ENCODE measurements around the gene ITGAX.
"Not testable (repeated sequence)": the region's sequence is repeated elsewhere in the genome, so short reads cannot be mapped to it uniquely, and the experiment has no call there.

The ITGAX gene

DNA sequence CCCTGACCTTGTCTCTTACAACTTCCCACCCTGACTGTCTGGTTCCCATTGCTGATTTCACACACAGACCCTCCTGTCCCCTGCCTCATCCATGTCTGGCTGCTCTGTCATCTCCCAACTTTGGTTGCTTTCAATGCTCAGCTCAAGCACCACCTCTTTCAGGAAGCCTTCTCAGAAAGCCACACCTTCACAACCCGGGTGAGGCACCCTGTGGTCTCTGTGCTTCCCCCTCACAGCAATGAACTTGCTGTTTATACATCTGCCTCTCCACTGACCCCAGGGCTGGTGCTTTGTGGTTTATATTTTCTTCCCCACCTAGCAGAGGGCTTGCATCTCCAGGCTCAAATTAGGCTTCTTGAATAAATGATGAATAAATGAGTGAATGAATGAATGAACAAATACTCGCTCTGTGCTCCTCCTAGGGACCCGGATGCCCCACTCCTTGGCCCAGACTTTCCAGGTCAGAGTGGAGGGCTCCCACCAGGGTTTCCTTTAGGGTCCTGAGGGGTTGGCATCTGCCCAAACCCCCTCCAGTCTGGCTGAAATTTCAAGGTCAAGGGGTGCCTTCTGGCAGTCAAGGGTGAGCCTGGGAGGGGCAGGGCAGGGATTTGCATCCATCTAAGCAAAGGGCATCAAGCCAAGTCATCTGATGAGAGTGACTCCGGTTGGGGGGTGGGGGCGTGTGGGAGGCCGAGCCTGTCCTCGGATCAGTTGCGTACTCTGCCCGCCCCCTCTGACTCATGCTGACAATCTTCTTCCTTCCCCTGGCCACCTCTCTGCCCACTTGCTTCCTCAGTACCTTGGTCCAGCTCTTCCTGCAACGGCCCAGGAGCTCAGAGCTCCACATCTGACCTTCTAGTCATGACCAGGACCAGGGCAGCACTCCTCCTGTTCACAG is at the start of gene ITGAX:
ITGAX (plus strand) TSS at position 783 of the 898 bp plus-strand sequence; CDS start at position 862, 79 bp downstream.
- DNase-seq (ENCODE audit: low read depth) = no peak

DNA sequence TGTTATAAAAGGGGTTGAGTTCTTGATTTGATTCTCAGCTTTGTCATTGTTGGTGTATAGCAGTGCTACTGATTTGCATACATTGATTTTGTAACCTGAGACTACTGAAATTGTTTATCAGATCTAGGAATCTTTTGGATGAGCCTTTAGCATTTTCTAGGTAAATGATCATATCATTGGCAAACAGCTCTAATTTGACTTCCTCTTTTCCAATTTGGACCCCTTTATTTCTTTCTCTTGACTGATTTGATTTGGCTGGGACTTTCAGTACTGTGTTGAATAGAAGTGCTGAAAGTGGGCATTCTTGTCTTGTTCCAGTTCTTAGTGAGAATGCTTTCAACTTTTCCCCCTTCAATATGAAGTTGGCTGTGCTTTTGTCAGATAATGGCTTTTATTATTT is 49.8 kb upstream of the ITGAX start:
- no peak for DNase-seq (ENCODE audit: low read depth)

DNA sequence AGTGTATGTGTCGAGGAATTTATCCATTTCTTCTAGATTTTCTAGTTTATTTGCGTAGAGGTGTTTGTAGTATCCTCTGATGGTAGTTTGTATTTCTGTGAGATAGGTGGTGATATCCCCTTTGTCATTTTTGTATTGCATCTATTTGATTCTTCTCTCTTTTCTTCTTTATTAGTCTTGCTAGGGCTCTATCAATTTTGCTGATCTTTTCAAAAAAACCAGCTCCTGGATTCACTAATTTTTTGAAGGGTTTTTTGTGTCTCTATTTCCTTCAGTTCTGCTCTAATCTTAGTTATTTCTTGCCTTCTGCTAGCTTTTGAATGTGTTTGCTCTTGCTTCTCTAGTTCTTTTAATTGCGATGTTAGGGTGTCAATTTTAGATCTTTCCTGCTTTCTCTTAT is 46.6 kb upstream of the ITGAX start:
- DNase-seq (ENCODE audit: low read depth) = not testable (repeated sequence)

DNA sequence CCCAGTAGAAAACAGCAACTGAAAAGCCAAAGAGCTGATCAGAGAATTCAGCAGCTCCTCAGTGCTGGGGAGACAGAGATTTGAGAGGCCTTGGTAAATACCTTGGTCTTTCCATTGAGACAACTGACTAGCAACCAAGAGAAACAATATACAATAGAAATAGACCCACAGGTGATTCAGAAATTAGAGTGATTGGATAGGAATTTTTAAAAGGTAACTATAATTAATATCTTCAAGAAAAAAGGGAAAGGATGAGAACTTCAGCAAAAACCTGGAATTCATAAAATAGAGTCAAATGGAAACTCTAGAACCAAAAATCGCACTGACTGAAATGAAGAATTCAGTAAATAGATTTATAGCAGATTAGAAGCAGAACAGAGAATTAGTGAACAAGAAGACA is 32.5 kb upstream of the ITGAX start:
- DNase-seq (ENCODE audit: low read depth) = no peak

DNA sequence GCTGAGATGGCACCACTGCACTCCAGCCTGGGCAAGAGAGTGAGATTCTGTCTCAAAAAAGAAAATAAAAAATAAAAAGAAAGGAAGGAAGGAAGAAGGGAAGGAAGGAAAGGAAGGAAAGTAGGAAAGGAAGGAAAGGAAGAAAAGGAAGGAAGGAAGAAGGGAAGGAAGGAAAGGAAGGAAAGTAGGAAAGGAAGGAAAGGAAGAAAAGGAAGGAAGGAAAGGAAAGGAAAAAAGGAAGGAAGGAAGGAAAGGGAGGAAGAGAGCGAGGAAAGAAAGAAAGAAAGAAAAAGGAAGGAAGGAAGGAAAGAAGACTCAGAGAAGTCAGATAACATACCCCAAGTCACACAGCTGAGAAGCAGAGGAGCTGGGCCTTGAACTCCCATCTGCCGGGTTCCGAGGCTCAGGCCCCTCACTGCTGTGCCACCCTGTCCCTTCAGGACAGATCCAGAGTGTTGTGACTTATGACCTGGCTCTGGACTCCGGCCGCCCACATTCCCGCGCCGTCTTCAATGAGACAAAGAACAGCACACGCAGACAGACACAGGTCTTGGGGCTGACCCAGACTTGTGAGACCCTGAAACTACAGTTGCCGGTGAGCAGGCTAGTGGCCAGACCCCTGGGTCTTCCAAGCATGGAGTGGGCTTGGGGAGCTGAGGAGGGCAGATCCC is 30.9 kb upstream of the ITGAX start:
- DNase-seq (ENCODE audit: low read depth) = no peak

GRCh38 chr16:31325171-31325570 is 29.8 kb upstream of the ITGAX start:
- no peak for DNase-seq (ENCODE audit: low read depth)

DNA sequence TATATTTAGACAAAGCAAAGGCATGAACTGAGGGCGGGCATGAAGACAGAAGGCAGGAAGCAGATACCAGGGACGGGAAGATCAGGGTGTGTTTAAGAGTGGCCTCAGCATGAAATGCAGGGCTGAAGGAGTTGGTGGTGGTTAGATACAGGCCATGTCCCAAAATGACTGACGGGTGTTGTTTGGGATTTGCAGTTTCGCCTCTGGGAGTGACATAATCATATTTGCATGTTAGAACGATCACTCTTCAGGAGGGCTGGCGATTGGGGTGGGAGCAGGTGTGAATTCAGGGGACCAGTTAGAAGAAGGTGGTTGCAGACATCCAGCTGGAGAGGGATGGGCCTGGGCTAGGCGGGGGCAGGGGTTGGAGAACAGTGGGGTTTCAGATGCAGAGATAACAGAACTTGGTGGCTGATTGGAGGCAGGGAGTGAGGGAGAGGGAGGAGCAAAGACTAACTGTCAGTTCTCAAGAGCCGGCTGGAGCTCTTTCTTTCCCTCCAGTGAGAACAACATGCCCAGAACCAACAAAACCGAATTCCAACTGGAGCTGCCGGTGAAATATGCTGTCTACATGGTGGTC is 27.2 kb upstream of the ITGAX start:
- no peak for DNase-seq (ENCODE audit: low read depth)

DNA sequence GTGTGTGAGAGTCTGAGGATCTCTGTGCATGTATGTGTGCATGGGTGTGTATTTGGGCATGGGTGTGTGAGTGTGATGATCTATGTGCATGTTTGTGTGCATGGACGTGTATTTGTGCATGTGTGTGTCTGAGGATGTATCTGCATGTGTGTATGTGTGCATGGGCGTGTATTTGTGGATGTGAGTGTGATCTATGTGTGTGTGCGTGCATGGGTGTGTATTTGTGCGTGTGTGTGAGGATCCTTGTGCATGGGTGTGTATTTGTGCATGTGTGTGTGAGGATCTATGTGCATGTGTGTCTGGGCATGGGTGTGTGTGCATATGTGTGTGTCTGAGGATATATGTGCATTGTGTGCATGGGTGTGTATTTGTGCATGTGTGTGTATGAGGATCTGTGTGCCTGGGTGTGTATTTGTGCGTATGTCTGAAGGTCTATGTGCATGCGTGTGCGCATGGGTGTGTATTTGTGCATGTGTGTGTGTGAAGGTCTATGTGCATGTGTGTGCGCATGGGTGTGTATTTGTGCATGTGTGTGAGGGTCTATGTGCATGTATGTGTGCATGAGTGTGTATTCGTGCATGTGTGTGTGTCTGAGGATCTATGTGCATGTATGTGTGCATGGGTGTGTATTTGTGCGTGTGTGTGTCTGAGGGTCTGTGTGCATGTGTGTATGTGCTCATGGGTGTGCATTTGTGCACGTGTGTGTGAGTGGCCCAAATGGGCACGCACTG is 26.5 kb upstream of the ITGAX start:
- no peak for DNase-seq (ENCODE audit: low read depth)

DNA sequence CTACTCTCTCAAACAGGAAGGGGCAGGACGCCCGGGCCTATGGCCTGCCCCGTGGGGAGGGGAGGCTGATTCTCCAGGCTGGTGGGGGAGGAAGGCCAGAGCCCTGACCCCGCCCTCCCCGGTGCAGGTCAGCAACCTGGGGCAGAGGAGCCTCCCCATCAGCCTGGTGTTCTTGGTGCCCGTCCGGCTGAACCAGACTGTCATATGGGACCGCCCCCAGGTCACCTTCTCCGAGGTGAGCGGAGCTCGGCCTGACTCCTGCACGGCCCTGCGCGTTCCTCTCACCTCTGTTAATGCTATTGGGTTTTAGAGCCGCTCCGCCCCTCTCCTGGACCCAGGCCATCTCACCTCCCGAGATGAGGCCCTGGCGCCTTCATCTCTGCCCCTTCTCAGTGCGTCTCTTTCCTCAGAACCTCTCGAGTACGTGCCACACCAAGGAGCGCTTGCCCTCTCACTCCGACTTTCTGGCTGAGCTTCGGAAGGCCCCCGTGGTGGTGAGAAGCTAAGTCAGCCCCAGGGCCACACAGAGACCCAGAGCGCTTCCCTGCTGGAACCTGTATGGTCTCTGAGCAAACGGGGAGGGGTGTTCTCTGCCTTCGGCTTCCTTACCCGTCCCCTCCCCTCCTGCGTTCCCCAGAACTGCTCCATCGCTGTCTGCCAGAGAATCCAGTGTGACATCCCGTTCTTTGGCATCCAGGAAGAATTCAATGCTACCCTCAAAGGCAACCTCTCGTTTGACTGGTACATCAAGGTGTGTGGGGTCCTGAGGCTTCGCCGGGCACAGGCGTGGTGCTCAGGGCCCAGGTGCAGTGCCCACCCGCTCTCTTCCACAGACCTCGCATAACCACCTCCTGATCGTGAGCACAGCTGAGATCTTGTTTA is 25.1 kb upstream of the ITGAX start:
- DNase-seq (ENCODE audit: low read depth) = no peak

- DNase-seq (ENCODE audit: low read depth) = no peak
Observed at GRCh38 chr16:31330553-31330890, 24.5 kb upstream of the ITGAX start.

GRCh38 chr16:31331141-31331764 is 23.7 kb upstream of the ITGAX start:
- no peak for DNase-seq (ENCODE audit: low read depth)

DNA sequence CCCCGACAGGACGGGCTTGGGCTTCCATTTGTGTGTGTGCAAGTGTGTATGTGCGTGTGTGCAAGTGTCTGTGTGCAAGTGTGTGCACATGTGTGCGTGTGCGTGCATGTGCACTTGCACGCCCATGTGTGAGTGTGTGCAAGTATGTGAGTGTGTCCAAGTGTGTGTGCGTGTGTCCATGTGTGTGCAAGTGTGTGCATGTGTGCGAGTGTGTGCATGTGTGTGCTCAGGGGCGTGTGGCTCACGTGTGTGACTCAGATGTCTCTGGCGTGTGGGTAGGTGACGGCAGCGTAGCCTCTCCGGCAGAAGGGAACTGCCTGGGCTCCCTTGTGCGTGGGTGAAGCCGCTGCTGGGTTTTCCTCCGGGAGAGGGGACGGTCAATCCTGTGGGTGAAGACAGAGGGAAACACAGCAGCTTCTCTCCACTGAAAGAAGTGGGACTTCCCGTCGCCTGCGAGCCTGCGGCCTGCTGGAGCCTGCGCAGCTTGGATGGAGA is 23.1 kb upstream of the ITGAX start:
- no peak for DNase-seq (ENCODE audit: low read depth)

GRCh38 chr16:31332544-31332943 is 22.4 kb upstream of the ITGAX start:
- DNase-seq (ENCODE audit: low read depth) = no peak

DNA sequence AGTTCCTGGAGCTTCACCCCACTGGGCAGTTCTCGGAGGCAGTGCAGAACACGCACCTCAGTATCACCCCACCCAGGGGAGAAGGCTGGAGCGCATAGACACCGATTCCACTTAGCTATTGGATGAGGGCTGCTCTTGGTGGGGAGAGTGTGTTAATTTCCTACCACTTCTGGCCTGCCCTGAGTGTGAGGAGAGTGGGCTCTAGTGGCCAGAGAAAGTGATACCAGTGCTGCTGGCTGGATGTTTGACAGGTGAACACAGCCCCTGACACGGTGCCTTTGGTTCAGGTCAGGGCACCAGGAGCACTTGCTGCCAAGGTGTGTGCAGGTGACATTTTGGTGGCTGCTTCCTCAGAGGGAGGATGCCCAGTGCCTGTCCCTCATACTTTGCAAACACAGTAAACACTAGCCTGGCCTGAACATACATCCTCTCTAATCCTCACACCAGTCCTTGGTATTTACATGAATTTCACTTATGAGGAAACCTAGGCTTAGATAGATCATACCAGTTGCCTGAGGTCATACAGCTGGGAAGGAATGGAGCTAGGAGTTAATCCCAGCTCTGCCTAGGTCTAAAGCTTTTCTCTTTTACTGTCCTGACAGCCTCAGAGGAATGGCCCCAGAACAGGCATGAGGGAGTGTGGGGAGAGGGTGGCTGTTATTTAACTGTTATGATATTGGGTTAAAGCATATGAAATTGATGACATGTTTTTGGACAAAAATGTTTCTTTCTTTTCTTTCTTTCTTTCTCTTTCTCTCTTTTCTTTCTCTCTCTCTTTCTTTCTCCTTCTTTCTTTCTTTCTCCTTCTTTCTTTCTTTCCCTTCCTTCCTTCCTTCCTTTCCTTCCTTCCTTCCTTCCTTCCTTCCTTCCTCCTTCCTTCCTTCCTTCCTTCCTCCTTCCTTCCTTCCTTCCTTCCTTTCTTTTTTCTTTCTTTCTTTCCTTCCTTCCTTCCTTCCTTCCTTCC is 21.0 kb upstream of the ITGAX start:
- no peak for DNase-seq (ENCODE audit: low read depth)

DNA sequence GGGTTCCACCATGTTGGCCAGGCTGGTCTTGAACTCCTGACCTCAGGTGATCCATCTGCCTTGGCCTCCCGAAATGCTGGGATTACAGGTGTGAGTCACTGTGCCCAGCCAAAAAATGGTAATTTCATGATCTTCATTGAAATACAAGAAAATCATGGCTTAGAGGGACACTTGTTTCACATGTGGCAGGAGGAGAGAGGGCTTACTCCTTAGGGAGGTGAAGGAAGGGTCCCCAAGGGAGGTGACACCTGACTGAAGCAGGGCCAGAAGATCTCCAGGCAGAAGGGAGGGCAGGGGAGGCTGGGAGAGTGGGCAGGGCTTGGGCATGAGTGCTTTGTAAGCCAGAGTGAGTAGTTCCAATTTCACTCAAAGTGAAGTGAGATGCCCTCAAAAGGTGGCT is 20.0 kb upstream of the ITGAX start:
- DNase-seq (ENCODE audit: low read depth) = no peak

GRCh38 chr16:31335431-31335830 is 19.5 kb upstream of the ITGAX start:
- no peak for DNase-seq (ENCODE audit: low read depth)

- DNase-seq (ENCODE audit: low read depth) = not testable (repeated sequence)
Observed at GRCh38 chr16:31338166-31338685, 16.8 kb upstream of the ITGAX start.

GRCh38 chr16:31344712-31345111 is 10.3 kb upstream of the ITGAX start:
- no peak for DNase-seq (ENCODE audit: low read depth)

DNA sequence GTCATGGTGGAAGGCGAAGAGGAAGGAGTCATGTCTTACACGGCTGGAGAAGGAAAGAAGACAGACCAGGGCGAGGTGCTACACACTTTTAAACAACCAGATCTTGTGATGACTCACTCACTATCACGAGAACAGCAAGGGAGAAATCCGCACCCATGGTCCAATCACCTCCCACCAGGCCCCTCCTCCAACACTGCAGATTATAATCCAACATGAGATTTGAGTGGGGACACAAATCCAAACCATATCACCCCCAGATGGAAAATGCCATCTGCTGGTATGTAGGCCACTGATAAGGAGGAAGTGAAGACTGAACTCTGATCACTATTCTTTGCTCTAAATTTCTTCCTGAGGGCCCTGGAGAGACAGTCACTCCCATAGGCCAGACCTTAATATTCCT is 7.5 kb upstream of the ITGAX start:
- DNase-seq (ENCODE audit: low read depth) = no peak

Data from activated T-helper 1 cell treated with Interleukin-2 at 50 U/mL for 16 hours (primary cell).